Caco-2 (cell line): ENCODE measurements around the gene OR7C2. TPM values are rescaled to one million over a fixed set of nuclear protein-coding genes. Genes with fewer than 3 reads are reported as not detected.

Experiments
- BruUV-seq: library from RNA; stranded (reverse); fragments of 400-500 nt; replicated peaks from 2 replicates; lab custom pipeline; 2021; lab: Mats Ljungman, UMichigan
- CTCF ChIA-PET: fragments of 300-600 bp; sonication (Branson Sonifier 250); formaldehyde crosslinking; loops from one replicate; lab custom pipeline; 2022; ENCODE audit warnings: antibody characterized with exemption; lab: Charles Lee
- POLR2A ChIA-PET: fragments of 300-600 bp; sonication (Branson Sonifier 250); formaldehyde crosslinking; loops from one replicate; lab custom pipeline; 2022; ENCODE audit warnings: antibody characterized with exemption; lab: Charles Lee
- DNase-seq, 2 experiments: peaks; one replicate each; pipeline versions ENCODE4 v3.0.0 to v3.0.0-alpha.2; 2020 to 2022
- H3K27me3 ChIP-seq: replicated peaks from 2 replicates; pipeline ENCODE4 v1.6.0; 2011; ENCODE audit warnings: low read length; ENCODE audit not compliant: control insufficient read depth, insufficient read depth
- H3K36me3 ChIP-seq: 2 replicates; pipeline ENCODE4 v1.5.1; 2011; ENCODE audit warnings: low read length; ENCODE audit not compliant: control insufficient read depth, insufficient read depth
- H3K4me1 ChIP-seq: fragments of 250-450 bp; sonication (Bioruptor Pico); 2 replicates; pipeline ENCODE4 v1.5.1; 2020; ENCODE audit warnings: mild to moderate bottlenecking
- H3K4me3 ChIP-seq: 2 replicates; pipeline ENCODE4 v1.5.1; 2011; ENCODE audit warnings: low read depth, mild to moderate bottlenecking, control low read depth, low read length
- H3K9me3 ChIP-seq: fragments of 250-450 bp; sonication (Bioruptor Pico); 2 replicates; pipeline ENCODE4 v1.5.1; 2020; ENCODE audit warnings: mild to moderate bottlenecking, moderate library complexity
- H3K27ac Mint-ChIP-seq: one replicate; pipeline ENCODE4 v1.8.0; 2022; ENCODE audit warnings: mixed read lengths; ENCODE audit not compliant: unreplicated experiment
- H3K27me3 Mint-ChIP-seq: one replicate; pipeline ENCODE4 v1.8.0; 2022; ENCODE audit warnings: mixed read lengths; ENCODE audit not compliant: insufficient read depth, unreplicated experiment
- H3K36me3 Mint-ChIP-seq: one replicate; pipeline ENCODE4 v1.8.0; 2022; ENCODE audit warnings: mild to moderate bottlenecking, mixed read lengths; ENCODE audit not compliant: insufficient read depth, unreplicated experiment
- H3K4me1 Mint-ChIP-seq: one replicate; pipeline ENCODE4 v1.8.0; 2022; ENCODE audit warnings: low read depth, mixed read lengths; ENCODE audit not compliant: unreplicated experiment
- H3K4me3 Mint-ChIP-seq: one replicate; pipeline ENCODE4 v1.8.0; 2022; ENCODE audit warnings: mild to moderate bottlenecking, moderate library complexity, mixed read lengths; ENCODE audit not compliant: unreplicated experiment
- H3K9me3 Mint-ChIP-seq: one replicate; pipeline ENCODE4 v1.8.0; 2022; ENCODE audit warnings: mixed read lengths; ENCODE audit not compliant: unreplicated experiment
- intact Hi-C: fragments of 100-400 bp; cut with micrococcal nuclease; formaldehyde crosslinking; loops from one replicate; pipeline ENCODE4 v1.10.0; 2022; ENCODE audit not compliant: unreplicated experiment
- total RNA-seq: library from RNA; stranded (reverse); gene quantifications from 2 replicates; pipeline ENCODE4 v1.2.3, GENCODE V29; 2022
- TF ChIP-seq, protein P1 (sequence below), 2 experiments: fragments of 200-600 bp in 1 of 2; IDR thresholded peaks; 1 replicate in 1 of 2; 2 replicates in 1 of 2; pipeline versions ENCODE4 v1.5.1 to v1.8.0; 2011 to 2022; ENCODE audit warnings: antibody characterized with exemption in 1 of 2, control low read depth in 1 of 2, inconsistent platforms in 1 of 2, low read depth in 1 of 2, low read length in 1 of 2, mild to moderate bottlenecking in 1 of 2, moderate library complexity in 1 of 2; ENCODE audit not compliant: insufficient read depth in 1 of 2, severe bottlenecking in 1 of 2, unreplicated experiment in 1 of 2

OR7C2 gene
- total RNA-seq, 1 experiment from 2014 or later: not detected

DNA sequence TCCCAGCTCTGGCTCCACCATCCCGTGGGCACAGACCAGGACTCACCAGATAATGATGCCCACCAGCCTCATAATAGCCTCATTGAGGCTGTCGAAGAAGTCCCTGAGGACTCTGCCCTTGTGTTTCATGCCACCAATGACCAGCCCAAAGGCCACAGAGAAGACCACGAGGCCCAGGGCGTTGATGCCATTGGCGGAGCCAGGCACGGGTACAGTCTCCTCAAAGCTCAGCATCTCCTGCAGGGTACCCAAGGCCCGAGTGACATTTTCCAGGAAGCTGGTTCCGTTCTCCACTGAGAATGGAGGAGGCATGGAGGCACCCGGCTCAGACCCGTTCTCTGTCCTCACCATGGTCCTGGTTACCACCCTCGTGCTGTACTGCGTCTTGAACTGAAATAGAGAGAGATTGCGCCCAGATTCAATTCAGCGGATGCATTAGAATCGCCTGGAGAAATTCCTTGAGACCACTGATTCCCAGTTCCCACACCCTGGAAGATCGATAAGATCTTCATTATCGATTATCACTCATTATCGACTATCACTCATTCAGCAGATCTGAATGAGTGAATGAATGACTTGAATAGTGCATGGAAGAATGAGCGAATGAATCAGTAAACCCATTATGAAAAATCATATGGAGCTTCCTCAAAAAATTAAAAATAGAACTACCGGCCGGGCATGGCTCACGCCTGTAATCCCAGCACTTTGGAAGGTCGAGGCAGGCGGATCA is 20.8 kb downstream of the OR7C2 start:
- Histone ChIP-seq H3K36me3 (no peaks in the 10 kb centered on the region), H3K9me3 (0 out of 2 replicates have a peak, but pooled peaks cover 2% of the 10 kb centered on the region), H3K27me3 (no peaks in the 10 kb centered on the region), H3K4me3 (no peak overlapping the region), H3K4me1 (no peaks in the 10 kb centered on the region)
- BruUV-seq: no TSS peak
- intact Hi-C loops: no loop called here
- no peak for DNase-seq
- Mint-ChIP-seq H3K27me3 (no peaks in the 10 kb centered on the region), H3K4me1 (no peaks in the 10 kb centered on the region), H3K9me3 (peaks cover 8% of the 10 kb centered on the region), H3K4me3 (no peak overlapping the region), H3K27ac (no peak overlapping the region), H3K36me3 (no peaks in the 10 kb centered on the region)
- ChIA-PET POLR2A (no interaction called here), CTCF (no interaction called here)
- TF ChIP-seq, protein P1, sequence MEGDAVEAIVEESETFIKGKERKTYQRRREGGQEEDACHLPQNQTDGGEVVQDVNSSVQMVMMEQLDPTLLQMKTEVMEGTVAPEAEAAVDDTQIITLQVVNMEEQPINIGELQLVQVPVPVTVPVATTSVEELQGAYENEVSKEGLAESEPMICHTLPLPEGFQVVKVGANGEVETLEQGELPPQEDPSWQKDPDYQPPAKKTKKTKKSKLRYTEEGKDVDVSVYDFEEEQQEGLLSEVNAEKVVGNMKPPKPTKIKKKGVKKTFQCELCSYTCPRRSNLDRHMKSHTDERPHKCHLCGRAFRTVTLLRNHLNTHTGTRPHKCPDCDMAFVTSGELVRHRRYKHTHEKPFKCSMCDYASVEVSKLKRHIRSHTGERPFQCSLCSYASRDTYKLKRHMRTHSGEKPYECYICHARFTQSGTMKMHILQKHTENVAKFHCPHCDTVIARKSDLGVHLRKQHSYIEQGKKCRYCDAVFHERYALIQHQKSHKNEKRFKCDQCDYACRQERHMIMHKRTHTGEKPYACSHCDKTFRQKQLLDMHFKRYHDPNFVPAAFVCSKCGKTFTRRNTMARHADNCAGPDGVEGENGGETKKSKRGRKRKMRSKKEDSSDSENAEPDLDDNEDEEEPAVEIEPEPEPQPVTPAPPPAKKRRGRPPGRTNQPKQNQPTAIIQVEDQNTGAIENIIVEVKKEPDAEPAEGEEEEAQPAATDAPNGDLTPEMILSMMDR (IDR thresholded peaks at IDR 0.05; ENCODE audit: insufficient read depth in 1 of 2, low read depth in 1 of 2, low read length in 1 of 2, severe bottlenecking in 1 of 2, unreplicated experiment in 1 of 2): no peak

DNA sequence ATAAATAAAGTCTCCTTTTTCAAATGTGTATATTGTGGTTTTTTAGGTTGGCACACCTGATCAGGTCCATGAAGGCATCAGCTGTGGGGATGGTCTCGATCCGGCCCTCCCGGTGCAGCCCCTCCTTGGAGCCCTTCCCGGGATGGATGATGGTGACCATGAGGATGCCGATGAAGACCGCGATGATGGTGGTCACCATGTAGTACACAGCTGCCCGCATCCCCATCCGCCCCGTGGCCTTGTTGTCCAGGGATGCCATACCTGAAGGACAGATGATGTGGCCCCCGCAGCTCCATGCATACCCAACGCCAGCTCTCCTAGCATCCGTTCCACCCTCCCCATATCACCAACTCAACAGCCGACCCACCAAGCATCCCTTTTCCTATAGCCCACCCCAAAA is 27.0 kb downstream of the OR7C2 start:
- H3K4me3 Mint-ChIP-seq: no peak overlapping the region
- H3K9me3 Mint-ChIP-seq: no peaks in the 10 kb centered on the region
- no peak overlapping the region for H3K27ac Mint-ChIP-seq
- H3K27me3 Mint-ChIP-seq: peaks cover 7% of the 10 kb centered on the region
- Histone ChIP-seq H3K36me3 (no peaks in the 10 kb centered on the region), H3K9me3 (no peaks in the 10 kb centered on the region), H3K4me3 (no peak overlapping the region), H3K27me3 (no peaks in the 10 kb centered on the region), H3K4me1 (no peaks in the 10 kb centered on the region)
- POLR2A ChIA-PET: no interaction called here
- no peaks in the 10 kb centered on the region for H3K4me1 Mint-ChIP-seq
- CTCF ChIA-PET: no interaction called here
- DNase-seq: no peak
- H3K36me3 Mint-ChIP-seq: no peaks in the 10 kb centered on the region
- intact Hi-C loops: no loop called here
- BruUV-seq: no TSS peak
- TF ChIP-seq, protein P1 (IDR thresholded peaks at IDR 0.05; ENCODE audit: insufficient read depth in 1 of 2, low read depth in 1 of 2, low read length in 1 of 2, severe bottlenecking in 1 of 2, unreplicated experiment in 1 of 2): no peak

DNA sequence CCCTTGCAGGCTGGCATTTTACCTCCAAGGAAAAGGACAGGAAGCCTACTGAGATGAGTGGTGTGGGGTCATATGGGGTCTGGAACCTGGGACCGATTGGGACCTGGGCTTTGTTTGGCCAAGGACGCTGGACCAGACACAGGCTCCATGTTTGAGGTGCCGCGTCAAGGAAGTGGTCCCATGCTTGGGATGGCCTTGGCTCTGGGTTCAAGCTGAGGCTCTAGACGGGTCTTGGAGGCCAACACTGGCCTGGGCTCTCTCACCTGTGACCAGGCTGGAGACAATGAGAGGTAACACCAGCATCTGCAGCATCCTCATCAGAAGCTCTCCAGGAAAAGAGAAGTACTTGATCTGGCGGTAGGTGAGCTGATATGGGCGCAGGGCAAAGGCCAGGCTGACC is 30.2 kb downstream of the OR7C2 start:
- no peaks in the 10 kb centered on the region for H3K9me3 ChIP-seq
- intact Hi-C loops: no loop called here
- H3K36me3 ChIP-seq: no peaks in the 10 kb centered on the region
- Mint-ChIP-seq H3K4me1 (no peaks in the 10 kb centered on the region), H3K27me3 (peaks cover 7% of the 10 kb centered on the region), H3K4me3 (no peak overlapping the region), H3K27ac (no peak overlapping the region), H3K9me3 (no peaks in the 10 kb centered on the region), H3K36me3 (no peaks in the 10 kb centered on the region)
- H3K4me1 ChIP-seq: no peaks in the 10 kb centered on the region
- TF ChIP-seq, protein P1 (IDR thresholded peaks at IDR 0.05; ENCODE audit: insufficient read depth in 1 of 2, low read depth in 1 of 2, low read length in 1 of 2, severe bottlenecking in 1 of 2, unreplicated experiment in 1 of 2): no peak
- BruUV-seq: no TSS peak
- ChIA-PET POLR2A (no interaction called here), CTCF (no interaction called here)
- H3K4me3 ChIP-seq: no peak overlapping the region
- no peak for DNase-seq
- no peaks in the 10 kb centered on the region for H3K27me3 ChIP-seq
